Measurements from ENCODE around the gene EGFR. TPM values are rescaled to one million over a fixed set of nuclear protein-coding genes. Genes with fewer than 3 reads are reported as not detected.

Gene EGFR
- total and polyA plus RNA-seq, 2 donors (not counting 1 experiment from before 2014, with no cell fraction given), result 55.3 to 62.8 TPM

GRCh38 chr7:55028011-55028410 is 9.2 kb downstream of the EGFR start:
- TF ChIP-seq CTCF (conservative IDR thresholded peaks at IDR 0.05 in 1 of 2, IDR thresholded peaks at IDR 0.05 in 1 of 2; ENCODE audit: low read depth in 1 of 2, low read length in 2 of 2) (no peak), EZH2 (IDR thresholded peaks at IDR 0.05; ENCODE audit: low read length, missing control alignments) (no peak)
- Histone ChIP-seq H3K4me1 (ENCODE audit: control insufficient read depth, extremely low read depth, insufficient read depth, low read length) (peaks cover 48% of the 10 kb centered on the region), H3K9me3 (ENCODE audit: control insufficient read depth, insufficient read depth, low read depth, low read length) (no peaks in the 10 kb centered on the region), H3K79me2 (ENCODE audit: control insufficient read depth, insufficient read depth, low read length) (peaks cover 95% of the 10 kb centered on the region), H3K27me3 (ENCODE audit: control insufficient read depth, insufficient read depth, low read length) (no peaks in the 10 kb centered on the region), H4K20me1 (ENCODE audit: control insufficient read depth, extremely low read depth, insufficient read depth, low read length) (peaks cover 2% of the 10 kb centered on the region), H2AFZ (ENCODE audit: low read length) (no peak overlapping the region), H3K4me2 (ENCODE audit: extremely low read depth, insufficient read depth, low read length) (no peak overlapping the region), H3K9ac (ENCODE audit: insufficient read depth, low read length) (no peak overlapping the region), H3K27ac (ENCODE audit: insufficient read depth, low read length) (no peak overlapping the region), H3K4me3 (replicated peaks in 1 of 4; ENCODE audit: control extremely low read depth in 1 of 4, insufficient read depth in 1 of 4, low read depth in 3 of 4, low read length in 4 of 4) (no peak overlapping the region), H3K36me3 (ENCODE audit: control insufficient read depth, insufficient read depth, low read length) (peaks cover 2% of the 10 kb centered on the region)
- peak; percentile 34 to 57 for DNase-seq (ENCODE audit: low read depth in 2 of 2)

GRCh38 chr7:55030314-55030713 is 11.5 kb downstream of the EGFR start:
- Histone ChIP-seq H2AFZ (ENCODE audit: low read length) (no peak overlapping the region), H3K79me2 (ENCODE audit: control insufficient read depth, insufficient read depth, low read length) (peaks cover 95% of the 10 kb centered on the region), H4K20me1 (ENCODE audit: control insufficient read depth, extremely low read depth, insufficient read depth, low read length) (peaks cover 2% of the 10 kb centered on the region), H3K27me3 (ENCODE audit: control insufficient read depth, insufficient read depth, low read length) (no peaks in the 10 kb centered on the region), H3K4me3 (replicated peaks in 1 of 4; ENCODE audit: control extremely low read depth in 1 of 4, insufficient read depth in 1 of 4, low read depth in 3 of 4, low read length in 4 of 4) (no peak overlapping the region), H3K4me2 (ENCODE audit: extremely low read depth, insufficient read depth, low read length) (peak overlapping the region; percentile 60), H3K9ac (ENCODE audit: insufficient read depth, low read length) (no peak overlapping the region), H3K36me3 (ENCODE audit: control insufficient read depth, insufficient read depth, low read length) (peaks cover 5% of the 10 kb centered on the region), H3K9me3 (ENCODE audit: control insufficient read depth, insufficient read depth, low read depth, low read length) (no peaks in the 10 kb centered on the region), H3K4me1 (ENCODE audit: control insufficient read depth, extremely low read depth, insufficient read depth, low read length) (peaks cover 36% of the 10 kb centered on the region), H3K27ac (ENCODE audit: insufficient read depth, low read length) (no peak overlapping the region)
- DNase-seq (ENCODE audit: low read depth in 2 of 2), result peak in 1 of 2 donors; percentile 70
- TF ChIP-seq CTCF (conservative IDR thresholded peaks at IDR 0.05 in 1 of 2, IDR thresholded peaks at IDR 0.05 in 1 of 2; ENCODE audit: low read depth in 1 of 2, low read length in 2 of 2) (no peak), EZH2 (IDR thresholded peaks at IDR 0.05; ENCODE audit: low read length, missing control alignments) (no peak)

- peaks cover 95% of the 10 kb centered on the region for H3K79me2 ChIP-seq (ENCODE audit: control insufficient read depth, insufficient read depth, low read length)
- H3K27ac ChIP-seq (ENCODE audit: insufficient read depth, low read length), result no peak overlapping the region
- H3K4me1 ChIP-seq (ENCODE audit: control insufficient read depth, extremely low read depth, insufficient read depth, low read length), result peaks cover 29% of the 10 kb centered on the region
- peaks cover 2% of the 10 kb centered on the region for H4K20me1 ChIP-seq (ENCODE audit: control insufficient read depth, extremely low read depth, insufficient read depth, low read length)
- no peak overlapping the region for H3K9ac ChIP-seq (ENCODE audit: insufficient read depth, low read length)
- TF ChIP-seq EZH2 (IDR thresholded peaks at IDR 0.05; ENCODE audit: low read length, missing control alignments), result no peak
- TF ChIP-seq CTCF (conservative IDR thresholded peaks at IDR 0.05 in 1 of 2, IDR thresholded peaks at IDR 0.05 in 1 of 2; ENCODE audit: low read depth in 1 of 2, low read length in 2 of 2), result no peak
- no peaks in the 10 kb centered on the region for H3K27me3 ChIP-seq (ENCODE audit: control insufficient read depth, insufficient read depth, low read length)
- no peak for DNase-seq (ENCODE audit: low read depth in 2 of 2)
- H3K4me3 ChIP-seq (replicated peaks in 1 of 4; ENCODE audit: control extremely low read depth in 1 of 4, insufficient read depth in 1 of 4, low read depth in 3 of 4, low read length in 4 of 4), result no peak overlapping the region
- H2AFZ ChIP-seq (ENCODE audit: low read length), result no peak overlapping the region
- H3K4me2 ChIP-seq (ENCODE audit: extremely low read depth, insufficient read depth, low read length), result no peak overlapping the region
- H3K9me3 ChIP-seq (ENCODE audit: control insufficient read depth, insufficient read depth, low read depth, low read length), result no peaks in the 10 kb centered on the region
- H3K36me3 ChIP-seq (ENCODE audit: control insufficient read depth, insufficient read depth, low read length), result peaks cover 5% of the 10 kb centered on the region
Observed at GRCh38 chr7:55031075-55031474, 12.3 kb downstream of the EGFR start.

All from fibroblast of lung (primary cell).